HT-29 (cell line): Measurements from ENCODE around the gene GPSM1. TPM values are rescaled to one million over a fixed set of nuclear protein-coding genes. Genes with fewer than 3 reads are reported as not detected.
"Not testable (repeated sequence)": the region's sequence is repeated elsewhere in the genome, so short reads cannot be mapped to it uniquely, and the experiment has no call there.

ENCODE experiments used
- DNase-seq: peaks from one replicate; pipeline ENCODE4 v3.0.0-alpha.2; 2015; ENCODE audit warnings: low spot score
- total RNA-seq: library from RNA; depleted of rRNA; stranded (reverse); fragments of >200 nt; shearing (Covaris generic); gene quantifications from 2 replicates; pipeline ENCODE4 v1.2.3, GENCODE V29; 2014

The GPSM1 gene
- total RNA-seq, 1 experiment from 2014 or later = 1.4 TPM

DNA sequence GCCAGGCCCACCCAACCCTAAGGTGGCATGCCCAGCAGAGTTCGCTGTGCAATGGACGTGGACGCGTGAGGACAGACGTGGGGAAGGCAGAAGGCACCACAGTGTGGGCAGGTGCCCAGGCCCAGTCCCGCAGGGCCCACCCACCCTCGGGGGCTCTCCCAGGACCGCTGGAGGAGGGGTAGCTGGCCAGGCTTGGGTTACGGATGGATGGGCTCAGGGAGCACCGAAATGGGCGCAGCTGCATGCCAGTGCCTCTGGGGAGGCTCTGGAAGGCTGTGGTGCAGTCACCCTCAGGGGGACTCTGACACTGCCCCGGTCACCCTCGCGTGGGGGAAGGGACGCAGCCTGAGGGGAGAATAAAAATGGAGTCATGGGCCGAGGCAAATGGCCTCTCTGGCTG is 9.6 kb upstream of the GPSM1 start:
- no peak for DNase-seq

GRCh38 chr9:136318111-136318775 is 9.1 kb upstream of the GPSM1 start:
- no peak for DNase-seq

DNA sequence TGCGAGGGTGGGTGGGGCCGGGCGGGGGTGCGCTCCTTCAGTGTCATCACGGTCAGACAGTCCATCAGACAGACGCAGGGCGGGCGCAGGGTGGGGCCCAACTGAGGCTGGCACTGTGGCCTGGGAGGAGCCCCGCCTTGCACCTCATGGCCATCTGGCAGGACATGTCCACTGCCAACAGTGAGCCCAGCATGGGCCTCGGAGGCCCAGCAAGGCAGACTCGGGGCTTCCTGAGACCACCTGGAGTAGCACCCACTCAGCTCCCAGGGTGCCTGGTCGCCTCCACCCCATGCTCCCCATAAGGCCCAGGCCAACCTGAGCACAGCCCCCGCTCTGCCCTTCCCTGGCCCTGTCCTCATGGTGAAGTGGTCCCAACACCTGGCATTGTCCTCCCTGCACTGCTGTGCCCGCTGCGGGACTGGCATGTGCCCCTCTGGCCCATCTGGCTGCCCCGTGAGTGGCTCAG is 8.5 kb upstream of the GPSM1 start:
- DNase-seq = no peak

DNA sequence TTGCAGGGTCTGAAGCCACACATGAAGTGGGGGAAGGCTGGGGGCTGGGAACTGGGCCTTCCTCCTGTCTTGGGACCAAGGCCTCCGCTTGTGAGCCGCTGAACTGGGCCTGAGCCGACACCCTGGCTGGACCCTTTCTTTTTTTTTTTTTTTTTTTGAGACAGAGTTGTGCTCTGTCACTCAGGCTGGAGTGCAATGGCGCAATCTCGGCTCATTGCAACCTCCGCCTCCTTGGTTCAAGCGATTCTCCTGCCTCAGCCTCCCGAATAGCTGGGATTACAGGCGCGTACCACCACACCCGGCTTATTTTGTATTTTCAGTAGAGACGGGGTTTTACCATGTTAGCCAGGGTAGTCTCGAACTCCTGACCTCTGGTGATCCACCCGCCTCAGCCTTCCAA is 8.1 kb upstream of the GPSM1 start:
- not testable (repeated sequence) for DNase-seq

DNA sequence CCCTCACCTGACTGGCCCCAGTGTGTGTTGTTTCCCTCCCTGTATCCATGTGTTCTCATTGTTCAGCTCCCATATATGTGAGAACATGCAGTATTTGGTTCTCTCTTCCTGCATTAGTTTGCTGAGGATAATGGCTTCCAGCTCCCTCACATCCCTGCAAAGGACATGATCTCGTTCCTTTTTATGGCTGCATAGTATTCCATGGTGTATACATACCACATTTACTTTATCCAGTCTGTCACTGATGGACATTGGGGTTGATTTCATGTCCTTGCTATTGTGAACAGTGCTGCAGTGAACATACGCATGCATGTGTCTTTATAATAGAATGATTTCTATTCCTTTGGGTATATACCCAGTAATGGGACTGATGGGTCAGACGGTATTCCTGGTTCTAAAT is 7.4 kb upstream of the GPSM1 start:
- not testable (repeated sequence) for DNase-seq

- DNase-seq = not testable (repeated sequence)
These were observed 6.4 kb upstream of the GPSM1 start for GRCh38 chr9:136320972-136321371.

GRCh38 chr9:136321561-136321960 is 5.8 kb upstream of the GPSM1 start:
- DNase-seq = no peak

DNA sequence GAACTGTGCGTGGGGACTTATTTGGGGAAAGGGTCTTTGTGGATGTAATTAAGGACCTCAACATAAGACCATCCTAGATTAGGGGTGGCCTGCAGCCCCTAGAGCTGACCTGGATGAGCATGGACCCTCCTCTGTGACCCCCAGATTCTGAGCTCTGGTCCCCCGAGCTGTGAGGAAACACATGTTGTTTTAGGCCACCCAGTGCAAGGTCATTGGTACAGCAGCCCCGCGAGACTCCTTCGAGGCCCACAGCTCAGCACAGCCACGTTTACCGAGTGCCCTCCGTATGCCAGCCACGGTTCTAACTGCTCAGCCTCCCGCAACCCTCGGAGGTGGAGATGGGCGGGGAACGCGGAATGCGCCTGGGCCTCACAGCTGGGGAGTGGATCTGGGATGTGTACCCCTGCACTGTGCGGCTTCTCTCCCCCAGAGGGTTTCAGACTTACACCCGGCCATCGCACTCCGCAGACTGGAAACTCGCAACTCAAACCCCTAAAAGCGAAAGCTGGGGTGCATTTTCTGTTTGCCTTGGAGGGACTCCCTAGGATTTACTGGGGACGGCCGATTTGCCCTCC is 4.5 kb upstream of the GPSM1 start:
- no peak for DNase-seq

GRCh38 chr9:136323371-136323789 is 4.0 kb upstream of the GPSM1 start:
- no peak for DNase-seq

DNA sequence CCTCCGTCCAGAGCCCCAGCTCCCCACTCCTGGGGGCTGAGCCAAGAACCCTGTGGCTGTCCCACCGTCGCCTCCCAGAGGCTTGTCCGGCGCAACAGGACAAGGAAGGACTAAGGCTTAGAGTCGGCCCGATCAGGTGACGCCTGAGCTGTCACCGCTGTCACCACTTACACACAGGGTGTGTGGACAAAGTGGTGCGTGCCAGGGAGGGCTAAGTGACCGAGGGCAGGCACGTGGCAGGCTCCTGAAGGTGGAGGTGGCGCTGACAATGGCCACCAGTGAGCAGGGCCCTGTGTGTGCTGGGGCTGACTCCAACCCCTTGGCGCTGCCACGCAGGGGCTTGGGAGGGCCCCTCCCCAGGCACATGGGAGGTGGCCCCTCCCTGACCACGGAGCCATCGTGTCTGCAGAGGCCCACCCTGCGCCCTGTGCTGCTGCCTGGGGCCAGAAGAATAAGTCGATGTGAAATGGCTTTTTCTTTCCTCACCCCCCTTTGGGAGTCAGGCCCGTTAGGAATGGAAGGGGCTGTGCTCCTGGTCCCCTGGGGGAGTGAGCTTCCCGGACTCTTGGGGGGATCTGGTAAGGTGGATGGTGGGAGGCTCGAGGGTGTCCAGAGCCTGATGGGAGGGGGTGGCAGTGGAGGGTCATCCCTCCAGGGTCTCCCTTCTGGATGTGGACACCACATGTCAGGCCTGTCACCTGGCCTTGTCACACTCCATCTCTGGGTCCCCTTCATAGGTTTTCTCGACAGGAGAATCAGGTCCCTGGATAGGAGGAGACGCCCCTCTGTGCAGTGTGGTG is 2.6 kb upstream of the GPSM1 start:
- no peak for DNase-seq

- DNase-seq = no peak
These were observed 2.0 kb upstream of the GPSM1 start for GRCh38 chr9:136325358-136325757.

- no peak for DNase-seq
These were observed 1.1 kb upstream of the GPSM1 start for GRCh38 chr9:136326061-136326760.

- no peak for DNase-seq
These were observed 507 bp upstream of the GPSM1 start for GRCh38 chr9:136326761-136327303.

- no peak for DNase-seq
These were observed 777 bp downstream of the GPSM1 start for GRCh38 chr9:136328011-136328621.

DNA sequence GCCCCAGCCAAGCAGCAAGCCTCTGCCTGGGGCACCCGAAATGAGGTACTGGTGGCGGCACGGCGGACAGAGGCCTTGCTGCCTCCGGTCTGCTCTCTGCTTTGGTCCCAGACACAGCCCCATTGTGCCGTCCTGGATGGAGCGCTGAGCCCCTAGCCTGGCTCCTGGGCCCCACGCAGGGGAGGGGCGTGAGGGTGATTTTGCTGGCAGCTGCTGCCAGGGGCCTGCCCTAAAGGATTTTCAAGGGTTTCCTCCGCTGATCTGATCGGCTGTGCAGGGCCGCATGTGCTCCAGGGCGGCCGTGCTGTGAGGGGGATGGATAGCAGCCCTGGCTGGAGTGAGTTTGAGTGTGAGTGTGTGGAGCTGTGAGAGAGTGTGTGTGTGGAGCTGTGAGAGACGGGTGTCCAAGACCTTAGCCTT is 1.3 kb downstream of the GPSM1 start:
- DNase-seq = no peak

- no peak for DNase-seq
These were observed 1.9 kb downstream of the GPSM1 start for GRCh38 chr9:136329211-136329627.

DNA sequence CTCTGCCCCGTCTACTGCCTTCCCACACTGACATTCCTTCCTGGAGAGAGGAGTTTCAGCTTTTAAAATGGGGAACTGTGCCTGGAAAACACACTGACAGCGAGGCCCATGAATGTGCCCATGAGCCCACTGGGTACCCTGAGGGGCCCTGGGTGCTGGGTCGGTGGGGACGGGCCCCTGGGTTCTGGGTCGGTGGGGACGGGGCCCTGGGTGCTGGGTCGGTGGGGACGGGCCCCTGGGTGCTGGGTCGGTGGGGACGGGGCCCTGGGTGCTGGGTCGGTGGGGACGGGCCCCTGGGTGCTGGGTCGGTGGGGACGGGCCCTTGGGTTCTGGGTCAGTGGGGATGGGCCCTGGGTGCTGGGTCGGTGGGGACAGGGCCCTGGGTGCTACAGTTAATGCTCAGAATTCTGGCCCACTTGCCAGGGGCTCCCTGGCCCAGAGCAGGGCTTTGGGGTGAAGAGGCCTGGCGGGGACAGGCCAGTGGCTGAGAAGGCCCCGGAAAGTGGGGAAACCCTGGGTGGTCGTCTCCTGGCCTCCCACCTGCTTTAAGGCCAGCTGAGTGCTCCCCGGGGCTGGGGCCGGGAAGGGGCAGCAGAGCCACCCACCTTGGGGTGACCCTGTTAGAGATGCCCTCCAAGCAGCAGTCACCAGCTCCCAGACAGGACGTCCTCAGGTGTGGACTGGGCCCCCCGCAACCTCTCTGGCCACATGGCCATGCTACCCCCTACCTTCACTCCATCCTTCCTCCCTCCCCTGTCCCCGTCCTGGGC is 2.5 kb downstream of the GPSM1 start:
- DNase-seq = no peak

DNA sequence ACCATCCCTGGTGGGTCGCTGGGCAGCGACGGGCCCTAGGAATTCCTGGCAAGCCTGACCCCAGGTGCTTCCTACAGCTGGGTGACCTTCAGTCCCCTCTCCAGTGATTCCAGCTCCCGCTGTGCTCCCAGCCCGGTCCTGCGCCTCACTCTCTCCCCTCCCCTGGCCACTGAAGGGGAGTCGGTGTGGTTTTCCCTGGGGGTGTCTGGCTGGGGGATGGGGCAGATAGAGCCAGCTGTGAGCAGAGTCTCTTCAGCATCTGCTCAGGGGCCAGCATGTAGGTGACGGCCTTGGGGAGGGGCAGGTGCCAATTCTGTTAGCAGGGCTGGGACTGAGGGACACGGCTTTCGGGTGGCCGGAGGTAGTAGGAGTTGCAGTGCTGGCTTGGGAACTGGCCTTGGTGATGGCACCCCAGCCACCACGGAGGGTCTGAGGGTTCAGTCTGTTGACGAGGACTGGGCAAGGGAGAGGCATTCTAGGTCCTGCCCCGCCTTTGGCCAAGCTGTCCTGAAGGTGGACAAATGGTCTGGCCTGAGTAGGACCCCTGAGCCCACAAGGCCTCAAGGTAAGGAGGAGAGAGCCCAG is 3.2 kb downstream of the GPSM1 start:
- DNase-seq = no peak

- DNase-seq = no peak
These were observed 3.7 kb downstream of the GPSM1 start for GRCh38 chr9:136331030-136331429.
